Small intestine (tissue), 7 donors: ENCODE data around the gene STK25. TPM values are rescaled to one million over a fixed set of nuclear protein-coding genes. Genes with fewer than 3 reads are reported as not detected.

ENCODE experiments used
- DNase-seq, 2 donors: peaks; one replicate each; pipeline versions ENCODE4 v3.0.0 to v3.0.0-alpha.2; 2013
- FAIRE-seq: peaks from 2 replicates; lab custom pipeline; 2012; peaks lifted over from hg19 to GRCh38; lab: Jason Lieb, UNC
- H3K27ac ChIP-seq, 3 donors: one replicate each; pipeline ENCODE4 v1.5.1; 2013; ENCODE audit warnings: low read length in 2 of 3, mild to moderate bottlenecking in 2 of 3, control low read depth in 1 of 3, inconsistent platforms in 1 of 3, low read depth in 1 of 3, moderate library complexity in 1 of 3
- H3K27me3 ChIP-seq, 3 donors: one replicate each; pipeline ENCODE4 v1.6.1; 2013; ENCODE audit warnings: low read length in 3 of 3, inconsistent platforms in 1 of 3; ENCODE audit not compliant: control insufficient read depth in 3 of 3, insufficient read depth in 3 of 3
- H3K36me3 ChIP-seq, 3 donors: one replicate each; pipeline ENCODE4 v1.6.1; 2013; ENCODE audit warnings: low read length in 3 of 3, inconsistent platforms in 1 of 3, low read depth in 1 of 3, mild to moderate bottlenecking in 1 of 3, moderate library complexity in 1 of 3; ENCODE audit not compliant: control insufficient read depth in 3 of 3, insufficient read depth in 2 of 3
- H3K4me1 ChIP-seq, 3 donors: one replicate each; pipeline ENCODE4 v1.6.1; 2013; ENCODE audit warnings: low read length in 2 of 3, inconsistent platforms in 1 of 3, low read depth in 1 of 3, mild to moderate bottlenecking in 1 of 3, moderate library complexity in 1 of 3; ENCODE audit not compliant: control insufficient read depth in 3 of 3, insufficient read depth in 2 of 3
- H3K4me3 ChIP-seq, 3 donors: one replicate each; pipeline ENCODE4 v1.5.1; 2013; ENCODE audit warnings: low read length in 3 of 3, control low read depth in 1 of 3, inconsistent platforms in 1 of 3, low read depth in 1 of 3, mild to moderate bottlenecking in 1 of 3, moderate library complexity in 1 of 3
- H3K9me3 ChIP-seq, 2 donors: one replicate each; pipeline ENCODE4 v1.6.1; 2013; ENCODE audit warnings: low read depth in 1 of 2, low read length in 1 of 2; ENCODE audit not compliant: control insufficient read depth in 2 of 2, insufficient read depth in 1 of 2
- WGBS, 3 donors: extraction: QIAGEN DNeasy Blood & Tissue Kit; methylation state at CpG; one replicate each; pipeline ENCODE4 v1.1.7; 2013; 5-methylcytosine and 5-hydroxymethylcytosine counted together
- polyA plus RNA-seq, 4 donors: library from polyadenylated mRNA; stranded (reverse) in 3 of 4; unstranded in 1 of 4; fragments of 200-250 nt in 3 of 4; fragments of 120-200 nt in 1 of 4; gene quantifications; one replicate each; pipeline versions ENCODE4 v1.2.1 to v1.2.3, GENCODE V29; 2013
- donor health status: healthy with polysubstance abuse.
- donor health status: control.
- donor health status: control.
- donor health status: Bipolar disorder and iron deficiency.
- donor health status: healthy.

The STK25 gene
- polyA plus RNA-seq, 4 donors = 122 to 190 (median 150) TPM

DNA sequence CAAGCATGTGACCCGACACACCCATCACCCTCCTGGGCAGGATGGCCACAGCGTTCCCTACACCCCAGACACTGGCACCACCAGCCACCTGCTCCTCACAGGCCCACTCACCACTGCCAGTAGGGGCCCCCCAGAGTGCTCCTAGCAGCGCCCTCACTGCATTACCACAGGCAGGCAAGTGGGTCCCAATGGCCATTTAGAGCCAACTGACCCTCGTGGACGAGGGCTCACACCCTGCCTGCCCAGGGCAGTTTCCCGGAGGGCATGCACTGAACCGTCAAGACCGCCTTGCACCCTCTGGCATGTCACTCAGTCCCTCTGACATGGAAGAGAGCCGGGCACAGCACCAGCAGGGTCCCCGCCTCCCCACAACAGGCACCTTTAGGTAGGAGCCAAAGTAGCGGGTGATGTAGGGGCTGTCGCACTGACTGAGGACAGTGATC, 7.3 kb downstream of the STK25 start:
- no peak for FAIRE-seq

DNA sequence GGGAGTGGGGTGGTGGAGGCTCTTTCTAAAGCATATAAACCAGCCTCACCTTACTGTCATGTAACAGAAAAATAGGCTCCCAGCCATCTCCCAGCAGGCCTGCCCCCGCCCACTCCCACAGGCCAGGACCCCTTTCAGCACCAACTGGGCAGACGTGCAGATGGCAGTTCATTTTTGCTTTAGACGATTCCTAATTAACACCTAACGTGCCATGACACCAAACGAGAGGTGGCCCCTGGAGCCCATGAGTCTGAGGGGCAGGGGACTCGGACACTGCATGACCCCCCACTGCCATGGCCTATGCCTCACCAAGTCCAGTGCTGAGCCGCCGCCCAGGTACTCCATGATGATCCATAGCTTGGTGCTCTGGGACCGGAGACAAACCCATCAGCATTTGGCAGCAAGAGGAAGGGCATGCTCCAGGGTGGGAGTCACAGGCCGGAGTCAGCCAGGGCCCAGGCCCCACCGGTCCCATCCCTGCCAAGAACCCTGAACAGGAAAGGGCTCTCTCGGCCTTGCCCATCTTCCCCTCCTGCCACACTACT, 7.9 kb downstream of the STK25 start:
- Histone ChIP-seq H3K36me3 (peaks cover 6 to 90% (median 8%) of the 10 kb centered on the region in 3 donors), H3K4me1 (no peaks in the 10 kb centered on the region), H3K27me3 (no peaks in the 10 kb centered on the region), H3K4me3 (no peak overlapping the region), H3K27ac (no peak overlapping the region), H3K9me3 (no peaks in the 10 kb centered on the region)
- 89 to 93% (median 92%) methylated on average over 12 of the region's 12 CpGs for WGBS, 3 donors
- no peak for FAIRE-seq
- no peak for DNase-seq

More for the DNA sequence above, 7.3 kb downstream of the STK25 start:
- 91 to 93% (median 91%) methylated on average over 12 of the region's 12 CpGs for WGBS, 3 donors
- no peak overlapping the region for H3K4me3 ChIP-seq
- no peaks in the 10 kb centered on the region for H3K4me1 ChIP-seq
- no peak overlapping the region for H3K27ac ChIP-seq
- H3K27me3 ChIP-seq = no peaks in the 10 kb centered on the region
- DNase-seq = no peak
- peaks cover 4 to 90% (median 5%) of the 10 kb centered on the region in 3 donors for H3K36me3 ChIP-seq
- no peaks in the 10 kb centered on the region for H3K9me3 ChIP-seq

DNA sequence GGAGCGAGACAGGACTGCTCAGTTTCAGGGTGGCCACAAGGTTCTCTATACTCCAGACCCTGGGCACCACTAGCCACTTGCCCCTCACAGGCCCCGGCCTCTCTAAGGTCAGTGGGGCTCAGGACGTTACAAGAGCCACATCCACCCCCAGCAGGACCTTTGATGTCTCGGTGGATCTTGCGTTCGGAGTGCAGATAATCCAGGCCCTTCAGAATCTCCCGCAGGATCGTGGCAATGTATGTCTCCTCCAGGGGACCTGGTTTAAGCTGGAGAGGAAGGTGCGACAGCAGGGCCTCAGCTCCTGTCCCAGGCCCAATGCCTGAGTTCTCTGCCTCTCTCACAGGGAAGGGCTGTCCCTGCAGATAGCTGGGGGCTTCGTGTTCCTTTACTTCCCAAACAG, 8.4 kb downstream of the STK25 start:
- Histone ChIP-seq H3K9me3 (no peaks in the 10 kb centered on the region), H3K27me3 (no peaks in the 10 kb centered on the region), H3K4me1 (no peaks in the 10 kb centered on the region), H3K4me3 (no peak overlapping the region), H3K27ac (no peak overlapping the region), H3K36me3 (peaks cover 6 to 90% (median 13%) of the 10 kb centered on the region in 3 donors)
- DNase-seq (no peak), FAIRE-seq (no peak)
- 93 to 95% (median 95%) methylated on average over 10 of the region's 10 CpGs for WGBS, 3 donors

DNA sequence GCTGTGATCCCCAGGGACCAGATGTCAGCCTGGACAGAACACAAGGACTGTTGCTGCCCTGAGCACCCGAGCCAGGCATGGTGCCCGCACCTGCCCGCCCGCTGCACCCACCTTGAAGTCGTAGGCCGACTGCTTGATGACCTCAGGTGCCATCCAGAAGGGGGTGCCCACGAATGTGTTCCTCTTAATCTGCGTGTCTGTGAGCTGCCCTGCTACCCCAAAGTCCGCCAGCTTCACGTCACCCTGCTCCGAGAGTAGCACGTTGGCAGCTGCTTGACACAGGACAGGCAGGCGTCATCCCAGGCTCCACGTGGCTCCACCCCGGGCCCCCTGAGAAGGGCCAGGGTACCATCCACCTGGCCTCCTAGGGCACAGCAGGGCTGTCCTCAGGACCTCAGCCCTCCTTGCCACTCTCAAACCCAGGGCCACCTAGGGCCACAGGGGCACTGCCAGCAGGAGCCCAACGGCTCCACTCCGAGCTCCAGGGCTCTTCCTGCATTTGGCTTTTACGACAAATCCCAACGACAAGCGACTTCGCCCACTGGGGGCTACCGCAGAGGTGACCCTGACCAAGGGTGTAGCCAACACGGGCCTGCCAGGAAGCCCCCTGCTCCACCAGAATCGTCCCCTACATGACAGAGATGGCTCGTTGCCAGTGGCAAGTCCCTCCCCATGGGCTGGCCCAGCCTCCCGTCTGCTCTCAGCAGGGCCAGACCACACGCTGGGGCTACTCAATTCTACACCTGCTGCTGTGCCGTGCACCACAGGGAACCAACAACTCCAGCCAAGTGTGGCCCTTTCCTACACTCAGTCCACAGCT, 9.0 kb downstream of the STK25 start:
- Histone ChIP-seq H3K9me3 (no peaks in the 10 kb centered on the region), H3K4me3 (no peak overlapping the region), H3K27ac (no peak overlapping the region), H3K36me3 (peaks cover 6 to 91% (median 14%) of the 10 kb centered on the region in 3 donors), H3K27me3 (no peaks in the 10 kb centered on the region), H3K4me1 (peaks cover 0 to 5% (median 0%) of the 10 kb centered on the region in 3 donors)
- DNase-seq (no peak), FAIRE-seq (no peak)
- WGBS, 3 donors = 84 to 87% (median 85%) methylated on average over 27 to 28 of the region's 28 CpGs

DNA sequence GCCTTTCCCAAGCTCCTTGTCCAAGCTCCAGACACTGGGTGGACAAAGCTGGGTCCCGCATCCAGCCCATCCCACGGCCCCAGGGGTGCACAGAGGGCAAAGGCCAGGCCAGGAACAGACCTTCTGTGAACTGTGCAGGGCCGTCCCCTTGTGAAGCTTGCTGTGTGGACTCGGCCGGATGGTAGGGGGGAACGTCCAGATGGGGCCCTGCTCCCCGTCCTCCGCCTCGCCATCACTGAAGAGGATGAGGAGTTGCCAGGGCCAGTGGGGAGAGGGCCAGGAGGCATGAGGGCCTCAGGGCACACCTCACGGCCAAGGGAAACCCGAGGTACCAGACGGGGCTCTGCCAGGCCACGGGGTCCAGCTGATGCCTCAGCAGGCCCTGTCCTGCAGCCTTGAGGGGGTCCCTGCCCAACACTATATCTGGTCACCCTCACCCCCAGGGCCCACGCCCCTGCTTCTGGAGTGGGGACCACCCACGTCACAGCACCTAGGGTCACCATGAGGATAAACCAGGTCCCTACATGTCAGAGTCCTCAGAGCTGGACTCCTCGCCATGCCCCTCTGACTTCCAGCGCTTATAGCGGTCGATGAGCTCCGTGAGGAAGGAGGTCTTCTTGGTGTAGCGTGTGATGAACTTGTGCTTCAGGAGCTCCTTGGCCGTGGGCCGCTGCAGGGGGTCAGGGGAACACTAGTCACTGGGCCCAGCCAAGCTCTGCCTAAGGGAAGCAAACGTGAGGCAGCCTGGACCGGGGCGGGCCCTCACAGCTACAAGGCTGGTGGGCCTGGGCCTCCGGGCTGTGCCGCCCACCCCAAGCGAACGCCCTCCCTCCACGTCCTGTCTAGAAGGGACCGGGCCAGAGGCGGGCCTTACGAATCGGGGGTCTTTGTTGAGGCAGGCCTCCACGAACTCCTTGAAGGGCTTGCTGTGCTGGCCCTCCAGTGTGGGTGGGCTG, 10.0 kb downstream of the STK25 start:
- H3K4me1 ChIP-seq = peaks cover 0 to 8% (median 0%) of the 10 kb centered on the region in 3 donors
- DNase-seq (no peak), FAIRE-seq (no peak)
- no peak overlapping the region for H3K27ac ChIP-seq
- H3K36me3 ChIP-seq = peaks cover 6 to 91% (median 12%) of the 10 kb centered on the region in 3 donors
- H3K4me3 ChIP-seq = no peak overlapping the region
- WGBS, 3 donors = 93 to 96% (median 94%) methylated on average over 36 of the region's 36 CpGs
- no peaks in the 10 kb centered on the region for H3K9me3 ChIP-seq
- no peaks in the 10 kb centered on the region for H3K27me3 ChIP-seq

DNA sequence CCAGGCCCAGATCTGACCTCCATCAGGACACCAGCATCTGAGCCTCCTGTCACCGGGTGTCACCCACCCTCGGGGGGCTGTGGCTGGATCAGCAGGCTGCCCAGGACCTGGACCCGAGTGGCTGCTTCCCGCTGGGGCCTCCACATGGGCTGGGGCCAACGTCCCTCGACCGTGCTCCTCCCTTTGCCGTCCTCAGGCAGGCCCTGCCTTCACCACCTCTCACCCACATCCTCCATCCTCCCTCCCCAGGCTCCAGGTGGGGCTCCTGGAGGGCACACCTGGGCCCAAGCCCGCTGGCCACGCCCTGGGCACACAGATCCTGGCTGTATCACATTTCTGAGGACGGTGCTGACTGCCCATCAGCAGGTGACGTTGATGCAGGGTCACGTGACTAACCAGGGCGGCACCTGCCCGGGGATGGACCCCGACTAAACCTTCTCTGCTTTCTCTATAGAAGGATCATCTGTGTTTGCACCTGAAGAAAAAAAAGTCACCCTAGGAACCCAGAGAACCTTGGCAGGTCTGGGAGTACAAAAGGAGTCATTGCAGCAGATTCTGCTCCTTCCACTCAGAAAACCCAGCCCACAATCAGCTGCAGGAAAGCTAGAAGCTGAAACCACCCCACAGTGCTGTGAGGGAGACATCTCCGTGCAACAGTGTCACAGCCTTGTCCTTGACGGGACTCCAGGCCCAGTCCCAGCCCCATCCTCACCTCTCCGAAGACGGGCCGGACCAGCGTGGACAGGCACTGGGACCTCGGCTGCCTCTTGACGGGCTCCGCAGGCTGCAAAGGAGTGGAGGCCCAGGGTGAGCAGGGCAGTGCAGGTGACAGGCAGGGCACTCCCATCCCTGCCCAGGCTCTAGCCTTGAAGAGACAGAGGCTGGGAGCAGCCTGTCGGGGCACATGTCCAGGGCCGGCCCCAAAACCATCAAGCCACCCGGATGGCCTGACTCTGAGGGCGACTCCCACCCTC, 11.2 kb downstream of the STK25 start:
- FAIRE-seq = no peak
- peaks cover 6 to 95% (median 15%) of the 10 kb centered on the region in 3 donors for H3K36me3 ChIP-seq

DNA sequence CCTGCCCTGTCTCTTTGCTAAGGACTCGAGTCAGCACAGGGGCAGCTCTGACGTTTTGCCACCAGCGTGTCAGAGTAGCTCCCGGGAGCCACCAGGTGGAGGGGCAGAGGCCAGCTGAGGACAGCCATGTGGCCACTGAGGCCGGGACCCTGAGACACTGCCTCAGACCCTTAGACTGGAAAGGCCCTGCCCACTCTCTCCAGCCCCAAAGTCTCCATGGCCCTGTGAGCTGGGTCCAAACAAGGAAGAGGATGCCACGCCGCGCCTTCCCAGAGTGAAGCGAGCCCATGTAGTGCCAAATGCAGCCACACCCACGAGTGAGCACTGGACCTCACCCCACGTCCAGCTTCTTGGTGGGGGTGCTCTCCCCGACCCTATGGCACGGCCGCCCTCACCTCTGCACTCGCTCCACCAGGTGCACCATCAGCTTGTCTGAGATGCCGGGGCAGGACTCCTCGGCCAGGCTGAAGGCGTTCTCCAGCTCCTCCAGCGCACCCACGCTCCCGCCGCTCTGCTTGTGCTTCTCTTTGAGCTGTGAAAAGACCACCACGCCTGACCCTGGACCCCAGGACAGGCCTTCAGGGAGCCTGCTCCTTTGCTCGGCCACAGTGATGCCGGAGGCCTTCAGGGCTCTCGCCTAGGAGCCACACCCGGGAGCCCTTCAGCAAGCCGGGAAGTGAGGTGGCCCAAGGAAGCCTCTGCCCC, 12.2 kb downstream of the STK25 start:
- Histone ChIP-seq H3K4me1 (peaks cover 0 to 8% (median 0%) of the 10 kb centered on the region in 3 donors), H3K27ac (peak overlapping the region in 2 of 3 donors; percentile 6 to 24), H3K9me3 (no peaks in the 10 kb centered on the region), H3K27me3 (no peaks in the 10 kb centered on the region), H3K4me3 (no peak overlapping the region), H3K36me3 (peaks cover 6 to 98% (median 18%) of the 10 kb centered on the region in 3 donors)
- FAIRE-seq (no peak), DNase-seq (no peak)
- WGBS, 3 donors = 89 to 91% (median 89%) methylated on average over 28 of the region's 28 CpGs

More for the DNA sequence above, 11.2 kb downstream of the STK25 start:
- peak overlapping the region in 2 of 3 donors; percentile 32 to 55 for H3K27ac ChIP-seq
- no peaks in the 10 kb centered on the region for H3K9me3 ChIP-seq
- H3K4me1 ChIP-seq = peaks cover 0 to 8% (median 0%) of the 10 kb centered on the region in 3 donors
- WGBS, 3 donors = 51 to 78% (median 68%) methylated on average over 28 to 29 of the region's 29 CpGs
- no peak overlapping the region for H3K4me3 ChIP-seq
- peak in 1 of 2 donors; percentile 72 for DNase-seq
- H3K27me3 ChIP-seq = no peaks in the 10 kb centered on the region
